Activated T-helper 1 cell treated with anti-CD3 and anti-CD28 coated beads, Interleukin-12 subunit alpha, Interleukin-12 subunit beta, Interleukin-2, Interleukin-4 antibody, amounts not matched to agents 30 ng/mL and 10 ng/mL and 1 ng/mL, durations not matched to agents 14 hours and 24 hours and 36 hours (primary cell): ENCODE data around the gene YBX2. TPM values are rescaled to one million over a fixed set of nuclear protein-coding genes. Genes with fewer than 3 reads are reported as not detected.

ENCODE experiments used
- DNase-seq: peaks from one replicate; pipeline ENCODE4 v3.0.0; 2021; ENCODE audit warnings: low spot score
- H3K27ac Mint-ChIP-seq: one replicate; pipeline ENCODE4 v1.8.0; 2021; ENCODE audit warnings: mild to moderate bottlenecking, mixed read lengths
- H3K27me3 Mint-ChIP-seq: one replicate; pipeline ENCODE4 v1.8.0; 2022; ENCODE audit warnings: mild to moderate bottlenecking, moderate library complexity, mixed read lengths; ENCODE audit not compliant: insufficient read depth
- H3K36me3 Mint-ChIP-seq: one replicate; pipeline ENCODE4 v1.8.0; 2021; ENCODE audit warnings: low read depth, mixed read lengths
- H3K4me1 Mint-ChIP-seq: one replicate; pipeline ENCODE4 v1.8.0; 2021; ENCODE audit warnings: low read depth, mixed read lengths
- H3K4me3 Mint-ChIP-seq: one replicate; pipeline ENCODE4 v1.8.0; 2021; ENCODE audit warnings: mild to moderate bottlenecking, moderate library complexity, mixed read lengths
- H3K9me3 Mint-ChIP-seq: one replicate; pipeline ENCODE4 v1.8.0; 2021; ENCODE audit warnings: mixed read lengths
- intact Hi-C: fragments of 100-400 bp; cut with micrococcal nuclease; formaldehyde crosslinking; loops from one replicate; pipeline ENCODE4 v1.15.1; 2024
- total RNA-seq: library from RNA; stranded (reverse); gene quantifications from 2 replicates; pipeline ENCODE4 v1.2.3, GENCODE V29; 2022

Gene YBX2
- total RNA-seq, 1 donor from 2014 or later, result 0.36 TPM

GRCh38 chr17:7317161-7317803 is 22.8 kb upstream of the YBX2 start:
- no peak for DNase-seq
- H3K4me3 Mint-ChIP-seq, result peak overlapping the region; percentile 73
- H3K36me3 Mint-ChIP-seq, result peaks cover 51% of the 10 kb centered on the region
- intact Hi-C loops, result no loop called here
- H3K27ac Mint-ChIP-seq, result peak overlapping the region; percentile 44
- H3K4me1 Mint-ChIP-seq, result peaks cover 28% of the 10 kb centered on the region
- H3K27me3 Mint-ChIP-seq, result no peaks in the 10 kb centered on the region
- H3K9me3 Mint-ChIP-seq, result no peaks in the 10 kb centered on the region

GRCh38 chr17:7315570-7316235 is 21.3 kb upstream of the YBX2 start:
- Mint-ChIP-seq H3K4me3 (peak overlapping the region; percentile 90), H3K9me3 (no peaks in the 10 kb centered on the region), H3K4me1 (peaks cover 34% of the 10 kb centered on the region), H3K36me3 (peaks cover 50% of the 10 kb centered on the region), H3K27me3 (no peaks in the 10 kb centered on the region), H3K27ac (peak overlapping the region; percentile 88)
- DNase-seq, result no peak
- intact Hi-C loops, result loop anchor here (1.0 kb wide), 2 partner anchors 8 to 14 kb away; partner anchors contain the start of genes EIF5A and NEURL4

GRCh38 chr17:7314719-7315569 is 20.5 kb upstream of the YBX2 start, which contains the start of gene GPS2:
Gene GPS2, minus strand, starts transcription at chr17:7315360. Its CDS starts 308 bp downstream, at chr17:7315052.
- Mint-ChIP-seq H3K36me3 (peaks cover 58% of the 10 kb centered on the region), H3K27ac (peak within 1 kb of the TSS; percentile 88), H3K4me1 (peaks cover 41% of the 10 kb centered on the region), H3K27me3 (no peaks in the 10 kb centered on the region), H3K4me3 (peak within 1 kb of the TSS; percentile 90), H3K9me3 (no peaks in the 10 kb centered on the region)
- peak; percentile 91 for DNase-seq
- intact Hi-C loops, result loop anchor here (1.0 kb wide), 2 partner anchors 8 to 14 kb away; partner anchors contain the start of genes EIF5A and NEURL4

GRCh38 chr17:7313890-7314718 is 19.7 kb upstream of the YBX2 start:
- Mint-ChIP-seq H3K4me1 (peaks cover 50% of the 10 kb centered on the region), H3K9me3 (no peaks in the 10 kb centered on the region), H3K4me3 (peak overlapping the region; percentile 84), H3K27me3 (no peaks in the 10 kb centered on the region), H3K27ac (peak overlapping the region; percentile 79), H3K36me3 (peaks cover 66% of the 10 kb centered on the region)
- DNase-seq, result no peak
- intact Hi-C loops, result no loop called here

GRCh38 chr17:7313088-7313889 is 18.9 kb upstream of the YBX2 start:
- peaks cover 53% of the 10 kb centered on the region for H3K4me1 Mint-ChIP-seq
- intact Hi-C loops, result no loop called here
- DNase-seq, result no peak
- H3K27me3 Mint-ChIP-seq, result no peaks in the 10 kb centered on the region
- peak overlapping the region; percentile 62 for H3K27ac Mint-ChIP-seq
- no peaks in the 10 kb centered on the region for H3K9me3 Mint-ChIP-seq
- peak overlapping the region; percentile 84 for H3K4me3 Mint-ChIP-seq
- peaks cover 67% of the 10 kb centered on the region for H3K36me3 Mint-ChIP-seq

- no peaks in the 10 kb centered on the region for H3K27me3 Mint-ChIP-seq
- no peaks in the 10 kb centered on the region for H3K9me3 Mint-ChIP-seq
- H3K4me1 Mint-ChIP-seq, result peaks cover 53% of the 10 kb centered on the region
- H3K4me3 Mint-ChIP-seq, result peak overlapping the region; percentile 42
- H3K27ac Mint-ChIP-seq, result peak overlapping the region; percentile 62
- DNase-seq, result no peak
- intact Hi-C loops, result no loop called here
- H3K36me3 Mint-ChIP-seq, result peaks cover 64% of the 10 kb centered on the region
Measured at GRCh38 chr17:7312432-7313087, 18.1 kb upstream of the YBX2 start.

- Mint-ChIP-seq H3K27ac (peak overlapping the region; percentile 26), H3K36me3 (peaks cover 58% of the 10 kb centered on the region), H3K27me3 (no peaks in the 10 kb centered on the region), H3K4me3 (peak overlapping the region; percentile 89), H3K9me3 (no peaks in the 10 kb centered on the region), H3K4me1 (peaks cover 49% of the 10 kb centered on the region)
- intact Hi-C loops, result no loop called here
- no peak for DNase-seq
Measured at GRCh38 chr17:7311110-7311705, 16.8 kb upstream of the YBX2 start.

- Mint-ChIP-seq H3K4me3 (peak overlapping the region; percentile 89), H3K27me3 (no peaks in the 10 kb centered on the region), H3K27ac (peak overlapping the region; percentile 90), H3K4me1 (peaks cover 48% of the 10 kb centered on the region), H3K9me3 (no peaks in the 10 kb centered on the region), H3K36me3 (peaks cover 54% of the 10 kb centered on the region)
- intact Hi-C loops, result loop anchor here (5.0 kb wide), 4 partner anchors 148 to 548 kb away; partner anchors contain the start of genes CYB5D1, NAA38, SLC16A13 and TMEM88
- no peak for DNase-seq
Measured at GRCh38 chr17:7309628-7310027, 15.2 kb upstream of the YBX2 start.

- intact Hi-C loops, result loop anchor here (1.0 to 5.0 kb wide), 5 partner anchors 90 to 548 kb away; partner anchors contain the start of genes ACADVL, CYB5D1, DLG4 and NAA38
- peaks cover 48% of the 10 kb centered on the region for H3K36me3 Mint-ChIP-seq
Measured at GRCh38 chr17:7308625-7309433, 14.4 kb upstream of the YBX2 start.

More at GRCh38 chr17:7308625-7309433, 14.4 kb upstream of the YBX2 start:
- DNase-seq, result peak; percentile 80
- peak overlapping the region; percentile 90 for H3K27ac Mint-ChIP-seq
- H3K9me3 Mint-ChIP-seq, result no peaks in the 10 kb centered on the region
- peaks cover 40% of the 10 kb centered on the region for H3K4me1 Mint-ChIP-seq
- peaks cover 4% of the 10 kb centered on the region for H3K27me3 Mint-ChIP-seq
- H3K4me3 Mint-ChIP-seq, result peak overlapping the region; percentile 89
